Measurements from ENCODE around the gene S1PR5.

Gene S1PR5

GRCh38 chr19:10518444-10519361 is 1.5 kb upstream of the S1PR5 start:
- no peak overlapping the region for H3K27ac ChIP-seq (ENCODE audit: low read length, poor library complexity, severe bottlenecking)
- H3K14ac ChIP-seq (ENCODE audit: low read length in 2 of 2): no peak overlapping the region
- WGBS: 27% methylated on average over 33 of the region's 33 CpGs

DNA sequence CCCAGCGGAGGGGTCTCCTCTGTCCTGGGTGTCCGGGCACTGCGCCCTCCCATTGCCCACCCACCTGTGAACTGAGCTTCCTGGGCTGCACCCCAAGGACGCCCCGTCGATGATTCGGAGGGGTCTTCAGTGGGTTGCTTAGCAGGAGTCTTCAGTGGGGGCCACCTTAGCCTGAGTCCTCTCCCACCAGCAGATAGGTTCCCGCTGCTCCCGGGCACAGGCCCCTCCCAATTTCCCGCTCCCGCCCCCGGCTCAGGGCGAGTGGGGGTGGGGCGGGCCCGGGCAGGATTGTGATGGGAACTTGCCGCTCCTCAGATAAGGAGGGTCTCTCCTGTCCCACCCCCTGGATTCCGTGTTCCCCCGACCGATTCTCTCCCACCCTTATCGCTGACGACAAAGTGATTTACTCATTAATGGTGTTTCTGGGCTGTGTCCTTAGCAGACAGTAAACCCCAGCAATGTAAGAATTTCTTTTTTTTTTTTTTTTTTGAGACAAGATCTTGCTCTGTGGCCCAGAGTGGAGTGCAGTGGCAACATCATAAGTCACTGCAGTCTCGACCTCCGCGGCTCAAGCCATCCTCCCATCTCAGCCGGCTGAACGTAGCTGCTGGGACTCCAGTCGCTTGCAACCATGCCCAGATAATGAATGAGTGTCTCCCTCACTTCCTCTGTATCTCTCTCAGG is 655 bp upstream of the S1PR5 start:
- peak; percentile 80 for DNase-seq
- Histone ChIP-seq H3K23ac (ENCODE audit: low read length in 2 of 2) (no peak overlapping the region), H3K79me1 (replicated peaks; ENCODE audit: low read length, poor library complexity, severe bottlenecking) (no peaks in the 10 kb centered on the region), H2AK5ac (ENCODE audit: low read length, severe bottlenecking) (no peak overlapping the region), H2BK12ac (ENCODE audit: low read length in 2 of 2) (peak overlapping the region; percentile 59 to 90), H3K4me3 (ENCODE audit: insufficient read depth in 1 of 2, low read depth in 1 of 2, low read length in 2 of 2) (peak overlapping the region; percentile 64 to 73), H3K27me3 (ENCODE audit: control insufficient read depth in 1 of 2, insufficient read depth in 1 of 2, low read length in 2 of 2) (peaks cover 14 to 60% of the 10 kb centered on the region in 2 experiments), H2AFZ (ENCODE audit: low read depth, low read length) (peak overlapping the region; percentile 73), H3K4ac (ENCODE audit: low read depth in 1 of 2, low read length in 2 of 2) (peak overlapping the region in 1 of 2 experiments; percentile 68), H2BK5ac (ENCODE audit: low read depth, low read length, poor library complexity, severe bottlenecking) (no peak overlapping the region), H3K14ac (ENCODE audit: low read length in 2 of 2) (peak overlapping the region in 1 of 2 experiments; percentile 85), H3K4me2 (ENCODE audit: low read length, poor library complexity, severe bottlenecking) (peak overlapping the region; percentile 94), H3K18ac (ENCODE audit: low read depth in 1 of 2, low read length in 2 of 2) (peak overlapping the region; percentile 81 to 90), H2BK15ac (ENCODE audit: low read depth, poor library complexity, severe bottlenecking) (peak overlapping the region; percentile 30), H3K27ac (ENCODE audit: low read length, poor library complexity, severe bottlenecking) (no peak overlapping the region), H4K8ac (ENCODE audit: low read length) (peak overlapping the region; percentile 93), H2BK120ac (ENCODE audit: low read depth, low read length) (peak overlapping the region; percentile 54), H4K91ac (ENCODE audit: low read length) (peak overlapping the region; percentile 62), H3K9ac (ENCODE audit: low read length) (peak overlapping the region; percentile 26), H3K9me3 (ENCODE audit: control insufficient read depth, low read length) (no peaks in the 10 kb centered on the region), H3K36me3 (ENCODE audit: control insufficient read depth in 1 of 2, insufficient read depth in 2 of 2, low read depth in 1 of 2, low read length in 2 of 2) (peaks cover 0 to 12% of the 10 kb centered on the region in 2 experiments), H3K4me1 (ENCODE audit: control insufficient read depth, insufficient read depth, low read depth, low read length) (peaks cover 19% of the 10 kb centered on the region)
- under 1% methylated on average over 12 of the region's 27 CpGs for WGBS

More at GRCh38 chr19:10518444-10519361, 1.5 kb upstream of the S1PR5 start:
- Histone ChIP-seq H3K4me2 (ENCODE audit: low read length, poor library complexity, severe bottlenecking) (peak overlapping the region; percentile 94), H3K9ac (ENCODE audit: low read length) (peak overlapping the region; percentile 26), H2AK5ac (ENCODE audit: low read length, severe bottlenecking) (no peak overlapping the region), H3K4me3 (ENCODE audit: insufficient read depth in 1 of 2, low read depth in 1 of 2, low read length in 2 of 2) (peak overlapping the region in 1 of 2 experiments; percentile 73), H3K79me1 (replicated peaks; ENCODE audit: low read length, poor library complexity, severe bottlenecking) (no peaks in the 10 kb centered on the region), H3K27me3 (ENCODE audit: control insufficient read depth in 1 of 2, insufficient read depth in 1 of 2, low read length in 2 of 2) (peaks cover 19 to 58% of the 10 kb centered on the region in 2 experiments), H4K8ac (ENCODE audit: low read length) (peak overlapping the region; percentile 74), H3K4ac (ENCODE audit: low read depth in 1 of 2, low read length in 2 of 2) (peak overlapping the region in 1 of 2 experiments; percentile 46), H3K18ac (ENCODE audit: low read depth in 1 of 2, low read length in 2 of 2) (peak overlapping the region; percentile 25 to 76), H2BK120ac (ENCODE audit: low read depth, low read length) (peak overlapping the region; percentile 35), H4K91ac (ENCODE audit: low read length) (peak overlapping the region; percentile 58), H3K4me1 (ENCODE audit: control insufficient read depth, insufficient read depth, low read depth, low read length) (peaks cover 19% of the 10 kb centered on the region), H3K9me3 (ENCODE audit: control insufficient read depth, low read length) (no peaks in the 10 kb centered on the region), H2BK15ac (ENCODE audit: low read depth, poor library complexity, severe bottlenecking) (peak overlapping the region; percentile 30), H2BK5ac (ENCODE audit: low read depth, low read length, poor library complexity, severe bottlenecking) (no peak overlapping the region), H2AFZ (ENCODE audit: low read depth, low read length) (no peak overlapping the region), H2BK12ac (ENCODE audit: low read length in 2 of 2) (peak overlapping the region in 1 of 2 experiments; percentile 23), H3K36me3 (ENCODE audit: control insufficient read depth in 1 of 2, insufficient read depth in 2 of 2, low read depth in 1 of 2, low read length in 2 of 2) (peaks cover 0 to 12% of the 10 kb centered on the region in 2 experiments), H3K23ac (ENCODE audit: low read length in 2 of 2) (no peak overlapping the region)
- no peak for DNase-seq

DNA sequence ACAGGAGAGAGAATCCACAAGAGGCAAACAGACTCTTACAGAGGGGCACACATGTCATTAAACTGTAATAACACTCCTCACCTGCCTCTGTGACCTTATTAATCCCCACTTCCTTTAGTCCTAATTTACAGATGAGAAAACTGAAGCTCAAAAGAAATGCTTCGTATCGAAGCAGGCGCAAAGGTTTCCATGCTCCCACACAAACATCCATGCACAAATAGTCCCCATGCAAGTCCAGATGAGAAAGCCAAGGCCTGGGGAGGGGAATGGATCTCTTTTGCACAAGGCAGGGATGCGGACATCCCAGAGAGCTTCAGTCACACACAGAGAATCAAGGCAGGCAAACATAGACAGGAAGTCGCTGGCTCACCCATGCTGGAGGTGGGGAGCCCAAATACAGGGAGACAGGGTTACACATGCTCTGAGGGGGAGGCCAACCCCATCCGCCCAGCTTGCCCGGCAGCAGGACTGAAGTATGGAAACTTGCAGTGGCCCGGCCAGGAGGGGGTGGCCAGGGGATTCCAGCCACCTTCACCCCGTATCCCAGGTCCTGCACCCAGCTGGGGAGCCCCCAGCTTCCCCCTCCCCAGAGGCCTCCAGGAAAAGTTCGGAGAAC is 468 bp downstream of the S1PR5 start:
- peak overlapping the region in 1 of 2 experiments; percentile 54 for H3K4ac ChIP-seq (ENCODE audit: low read depth in 1 of 2, low read length in 2 of 2)
- H3K27me3 ChIP-seq (ENCODE audit: control insufficient read depth in 1 of 2, insufficient read depth in 1 of 2, low read length in 2 of 2): peaks cover 14 to 67% of the 10 kb centered on the region in 2 experiments
- H4K8ac ChIP-seq (ENCODE audit: low read length): peak overlapping the region; percentile 93
- peak overlapping the region; percentile 73 for H2AFZ ChIP-seq (ENCODE audit: low read depth, low read length)
- no peak overlapping the region for H2BK5ac ChIP-seq (ENCODE audit: low read depth, low read length, poor library complexity, severe bottlenecking)
- peak overlapping the region; percentile 37 for H2BK15ac ChIP-seq (ENCODE audit: low read depth, poor library complexity, severe bottlenecking)
- peak overlapping the region; percentile 64 to 73 for H3K4me3 ChIP-seq (ENCODE audit: insufficient read depth in 1 of 2, low read depth in 1 of 2, low read length in 2 of 2)
- H3K4me1 ChIP-seq (ENCODE audit: control insufficient read depth, insufficient read depth, low read depth, low read length): peaks cover 19% of the 10 kb centered on the region
- H3K4me2 ChIP-seq (ENCODE audit: low read length, poor library complexity, severe bottlenecking): peak overlapping the region; percentile 94
- H4K91ac ChIP-seq (ENCODE audit: low read length): no peak overlapping the region
- DNase-seq: peak; percentile 48
- H3K36me3 ChIP-seq (ENCODE audit: control insufficient read depth in 1 of 2, insufficient read depth in 2 of 2, low read depth in 1 of 2, low read length in 2 of 2): peaks cover 0 to 12% of the 10 kb centered on the region in 2 experiments
- H3K14ac ChIP-seq (ENCODE audit: low read length in 2 of 2): peak overlapping the region in 1 of 2 experiments; percentile 35
- H3K18ac ChIP-seq (ENCODE audit: low read depth in 1 of 2, low read length in 2 of 2): peak overlapping the region; percentile 28 to 81
- no peaks in the 10 kb centered on the region for H3K79me1 ChIP-seq (replicated peaks; ENCODE audit: low read length, poor library complexity, severe bottlenecking)
- 38% methylated on average over 10 of the region's 10 CpGs for WGBS
- no peak overlapping the region for H2AK5ac ChIP-seq (ENCODE audit: low read length, severe bottlenecking)
- H3K9ac ChIP-seq (ENCODE audit: low read length): no peak overlapping the region
- no peak overlapping the region for H3K23ac ChIP-seq (ENCODE audit: low read length in 2 of 2)
- H3K27ac ChIP-seq (ENCODE audit: low read length, poor library complexity, severe bottlenecking): no peak overlapping the region
- H3K9me3 ChIP-seq (ENCODE audit: control insufficient read depth, low read length): no peaks in the 10 kb centered on the region
- H2BK120ac ChIP-seq (ENCODE audit: low read depth, low read length): no peak overlapping the region
- H2BK12ac ChIP-seq (ENCODE audit: low read length in 2 of 2): peak overlapping the region in 1 of 2 experiments; percentile 37
